Esophagus squamous epithelium (tissue), 4 donors: Measurements from ENCODE around the gene TAF9B.

ENCODE experiments used
- CTCF ChIP-seq, 6 experiments: fragments of 450-650 bp in 4 of 6; fragments of 200-600 bp in 2 of 6; sonication (generic) in 2 of 6; IDR thresholded peaks; one replicate each; pipeline ENCODE4 v1.5.1; 2016 to 2019; ENCODE audit warnings: antibody characterized with exemption in 6 of 6, mild to moderate bottlenecking in 4 of 6, moderate library complexity in 4 of 6
- POLR2A ChIP-seq, 4 donors: fragments of 450-650 bp; IDR thresholded peaks; one replicate each; pipeline ENCODE4 v1.6.1; 2017; ENCODE audit warnings: antibody characterized with exemption in 4 of 4, mild to moderate bottlenecking in 4 of 4, moderate library complexity in 3 of 4

DNA sequence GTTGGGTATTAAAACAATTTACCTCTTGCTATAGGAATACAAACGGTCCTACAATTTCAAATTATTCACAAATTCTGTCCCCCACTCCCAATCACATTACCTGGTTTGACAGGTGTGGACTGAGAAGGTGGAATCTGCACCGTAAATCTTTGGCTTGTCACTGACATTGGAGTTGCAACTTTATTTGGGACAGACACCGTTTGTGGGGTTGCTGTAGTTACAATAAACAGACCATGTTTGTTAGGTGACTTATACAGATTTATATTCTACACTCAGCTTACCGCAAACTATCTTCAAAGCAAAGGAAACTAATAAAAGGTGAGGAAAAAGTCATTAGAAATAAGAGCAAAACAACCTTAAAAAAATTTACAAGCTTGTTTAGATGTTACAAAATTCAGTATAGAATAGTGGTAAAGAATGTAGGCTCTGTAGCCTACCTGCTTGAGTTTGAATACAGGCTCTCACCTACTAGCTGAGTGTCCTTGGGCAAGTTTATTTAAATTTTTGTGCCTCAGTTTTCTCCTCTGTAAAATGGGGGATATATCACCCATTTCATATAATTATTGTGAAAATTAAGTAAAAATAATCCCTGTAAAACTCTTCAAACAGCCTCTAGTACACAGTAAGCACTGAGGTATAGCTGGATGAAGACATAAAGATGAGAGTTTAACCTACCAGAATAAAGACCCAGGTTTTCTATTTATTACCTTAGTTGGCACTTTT, 6.1 kb downstream of the TAF9B start:
- TF ChIP-seq POLR2A (IDR thresholded peaks at IDR 0.05) = no peak
- TF ChIP-seq CTCF (IDR thresholded peaks at IDR 0.05) = no peak
